ENCODE measurements around the gene TTLL11. TPM values are rescaled to one million over a fixed set of nuclear protein-coding genes. Genes with fewer than 3 reads are reported as not detected.

TTLL11 gene
- total and polyA plus RNA-seq, 4 donors, result 1.4 to 4.5 (median 3.6) TPM

GRCh38 chr9:121859646-121860045 lies 233.5 kb downstream of the TTLL11 start:
- no peaks in the 10 kb centered on the region for H3K4me1 ChIP-seq (ENCODE audit: control insufficient read depth in 4 of 4, insufficient read depth in 4 of 4, low read length in 3 of 4)
- no peaks in the 10 kb centered on the region for H3K27me3 ChIP-seq (ENCODE audit: control insufficient read depth in 4 of 4, insufficient read depth in 4 of 4, low read length in 3 of 4)

GRCh38 chr9:121858788-121859187 lies 234.3 kb downstream of the TTLL11 start:
- Histone ChIP-seq H3K9ac (ENCODE audit: low read depth in 1 of 2, low read length in 2 of 2) (no peak overlapping the region), H3K27ac (ENCODE audit: low read depth in 1 of 2, low read length in 2 of 2) (no peak overlapping the region), H3K9me3 (ENCODE audit: control insufficient read depth in 4 of 4, low read length in 3 of 4) (no peaks in the 10 kb centered on the region), H3K27me3 (ENCODE audit: control insufficient read depth in 4 of 4, insufficient read depth in 4 of 4, low read length in 3 of 4) (no peaks in the 10 kb centered on the region), H3K4me3 (ENCODE audit: low read depth in 1 of 3, low read length in 3 of 3) (no peak overlapping the region), H3K4me1 (ENCODE audit: control insufficient read depth in 4 of 4, insufficient read depth in 4 of 4, low read length in 3 of 4) (no peaks in the 10 kb centered on the region), H3K36me3 (ENCODE audit: control insufficient read depth in 4 of 4, insufficient read depth in 3 of 4, low read depth in 1 of 4, low read length in 3 of 4) (no peaks in the 10 kb centered on the region)
- no peak for DNase-seq (ENCODE audit: low spot score)
- 87% methylated on average over 8 of the region's 8 CpGs for WGBS
- TF ChIP-seq SP1 (IDR thresholded peaks at IDR 0.05) (no peak), HNF4A (conservative IDR thresholded peaks at IDR 0.05) (no peak), TAF1 (conservative IDR thresholded peaks at IDR 0.05) (no peak), YY1 (IDR thresholded peaks at IDR 0.05) (no peak), EGR1 (IDR thresholded peaks at IDR 0.05; ENCODE audit: low read depth in 2 of 2) (no peak), RXRA (IDR thresholded peaks at IDR 0.05) (no peak), ZBTB33 (IDR thresholded peaks at IDR 0.05) (no peak), ATF3 (IDR thresholded peaks at IDR 0.05) (no peak), NR2F2 (IDR thresholded peaks at IDR 0.05) (no peak), REST (IDR thresholded peaks at IDR 0.05) (no peak), MAX (IDR thresholded peaks at IDR 0.05) (no peak), GABPA (IDR thresholded peaks at IDR 0.05 in 1 of 2, conservative IDR thresholded peaks at IDR 0.05 in 1 of 2) (no peak), HNF4G (IDR thresholded peaks at IDR 0.05) (no peak)

More at GRCh38 chr9:121859646-121860045, 233.5 kb downstream of the TTLL11 start:
- TF ChIP-seq YY1 (IDR thresholded peaks at IDR 0.05) (no peak), FOXA1 (IDR thresholded peaks at IDR 0.05) (no peak), HNF4A (conservative IDR thresholded peaks at IDR 0.05) (no peak), RAD21 (IDR thresholded peaks at IDR 0.05) (no peak), SP1 (IDR thresholded peaks at IDR 0.05) (no peak), GABPA (IDR thresholded peaks at IDR 0.05 in 1 of 2, conservative IDR thresholded peaks at IDR 0.05 in 1 of 2) (no peak), ZBTB33 (IDR thresholded peaks at IDR 0.05) (no peak)
- no peak for DNase-seq (ENCODE audit: low spot score)
- H3K27ac ChIP-seq (ENCODE audit: low read depth in 1 of 2, low read length in 2 of 2), result no peak overlapping the region
- H3K4me3 ChIP-seq (ENCODE audit: low read depth in 1 of 3, low read length in 3 of 3), result no peak overlapping the region
- no peaks in the 10 kb centered on the region for H3K9me3 ChIP-seq (ENCODE audit: control insufficient read depth in 4 of 4, low read length in 3 of 4)
- H3K9ac ChIP-seq (ENCODE audit: low read depth in 1 of 2, low read length in 2 of 2), result no peak overlapping the region
- WGBS, result 90% methylated on average over 6 of the region's 6 CpGs
- no peaks in the 10 kb centered on the region for H3K36me3 ChIP-seq (ENCODE audit: control insufficient read depth in 4 of 4, insufficient read depth in 3 of 4, low read depth in 1 of 4, low read length in 3 of 4)
